Measurements from ENCODE around the gene ALDH18A1.

The ALDH18A1 gene

DNA sequence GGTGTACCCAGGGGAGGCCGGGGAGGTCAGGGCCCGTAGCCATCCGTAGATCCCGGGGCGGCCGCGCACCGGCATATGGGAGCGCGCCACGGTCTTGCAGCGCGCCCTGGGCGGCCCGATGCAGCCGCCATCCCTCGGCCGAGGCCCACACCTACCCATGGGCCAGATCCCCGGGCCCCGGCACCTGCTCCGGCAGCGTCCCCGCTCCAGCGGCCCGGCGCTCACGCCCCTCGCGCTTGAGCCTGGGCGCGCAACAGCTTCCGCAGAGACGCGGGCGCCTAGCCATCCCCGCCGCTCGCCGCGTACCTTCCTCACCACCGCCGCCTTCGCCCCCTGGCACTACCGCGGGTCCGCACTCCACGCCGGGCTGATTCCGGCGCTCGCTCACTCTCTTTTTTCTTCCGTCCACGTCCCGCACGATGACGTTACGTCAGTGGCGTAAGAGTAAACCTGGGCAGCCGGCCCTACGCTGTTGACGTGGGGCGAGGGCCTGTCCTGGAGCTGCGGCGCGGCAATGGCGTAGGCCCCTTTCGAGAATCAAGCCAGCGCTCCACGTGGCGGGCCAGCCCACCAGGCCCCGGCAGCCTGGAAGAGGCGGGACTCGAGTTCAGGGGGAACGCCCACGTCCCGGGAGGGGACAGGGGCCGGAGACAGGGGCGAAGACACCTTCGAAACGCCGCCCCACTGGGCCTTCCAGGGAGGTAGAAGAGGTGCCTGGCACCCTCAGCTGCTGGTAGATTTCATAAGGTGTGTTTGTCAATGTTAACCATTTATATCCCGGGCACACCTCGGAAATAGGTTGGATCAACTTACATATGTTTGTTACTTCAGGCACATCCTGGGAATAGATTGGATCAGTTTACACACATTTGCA lies at the start of gene ALDH18A1:
ALDH18A1 (minus strand) TSS at position 421 of the 874 bp plus-strand sequence. CDS start 3,334 bp downstream, outside the sequence.
- TF ChIP-seq, protein P1, sequence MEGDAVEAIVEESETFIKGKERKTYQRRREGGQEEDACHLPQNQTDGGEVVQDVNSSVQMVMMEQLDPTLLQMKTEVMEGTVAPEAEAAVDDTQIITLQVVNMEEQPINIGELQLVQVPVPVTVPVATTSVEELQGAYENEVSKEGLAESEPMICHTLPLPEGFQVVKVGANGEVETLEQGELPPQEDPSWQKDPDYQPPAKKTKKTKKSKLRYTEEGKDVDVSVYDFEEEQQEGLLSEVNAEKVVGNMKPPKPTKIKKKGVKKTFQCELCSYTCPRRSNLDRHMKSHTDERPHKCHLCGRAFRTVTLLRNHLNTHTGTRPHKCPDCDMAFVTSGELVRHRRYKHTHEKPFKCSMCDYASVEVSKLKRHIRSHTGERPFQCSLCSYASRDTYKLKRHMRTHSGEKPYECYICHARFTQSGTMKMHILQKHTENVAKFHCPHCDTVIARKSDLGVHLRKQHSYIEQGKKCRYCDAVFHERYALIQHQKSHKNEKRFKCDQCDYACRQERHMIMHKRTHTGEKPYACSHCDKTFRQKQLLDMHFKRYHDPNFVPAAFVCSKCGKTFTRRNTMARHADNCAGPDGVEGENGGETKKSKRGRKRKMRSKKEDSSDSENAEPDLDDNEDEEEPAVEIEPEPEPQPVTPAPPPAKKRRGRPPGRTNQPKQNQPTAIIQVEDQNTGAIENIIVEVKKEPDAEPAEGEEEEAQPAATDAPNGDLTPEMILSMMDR (IDR thresholded peaks at IDR 0.05; ENCODE audit: low read depth, low read length, missing control alignments): no peak
- peak; percentile 55 for DNase-seq (ENCODE audit: extremely low read depth, low read depth)
- H3K4me3 ChIP-seq (replicated peaks; ENCODE audit: low read depth, low read length): peak within 1 kb of the TSS; percentile 86

DNA sequence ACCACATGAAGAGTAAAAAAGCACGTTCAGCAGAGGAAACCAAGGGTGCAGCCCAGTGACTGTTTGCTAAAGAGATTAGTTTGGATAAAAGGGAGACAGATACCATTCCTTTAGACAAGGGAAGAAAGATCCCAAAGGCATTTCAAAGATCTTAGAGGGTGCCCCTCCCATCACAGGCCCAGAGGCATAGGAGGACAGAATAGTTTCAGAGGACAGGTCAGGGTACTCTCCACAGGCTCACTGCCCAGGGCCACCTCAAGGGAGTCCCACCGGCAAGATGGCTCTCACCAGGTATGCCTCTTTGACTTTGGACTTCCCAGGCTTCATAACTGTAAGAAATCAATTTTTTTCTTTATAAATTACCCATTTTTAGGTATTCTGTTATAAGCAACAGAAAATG lies 41.9 kb upstream of the ALDH18A1 start:
- H3K4me3 ChIP-seq (replicated peaks; ENCODE audit: low read depth, low read length): no peak overlapping the region
- TF ChIP-seq, protein P1 (IDR thresholded peaks at IDR 0.05; ENCODE audit: low read depth, low read length, missing control alignments): no peak
- no peak for DNase-seq (ENCODE audit: extremely low read depth, low read depth)

DNA sequence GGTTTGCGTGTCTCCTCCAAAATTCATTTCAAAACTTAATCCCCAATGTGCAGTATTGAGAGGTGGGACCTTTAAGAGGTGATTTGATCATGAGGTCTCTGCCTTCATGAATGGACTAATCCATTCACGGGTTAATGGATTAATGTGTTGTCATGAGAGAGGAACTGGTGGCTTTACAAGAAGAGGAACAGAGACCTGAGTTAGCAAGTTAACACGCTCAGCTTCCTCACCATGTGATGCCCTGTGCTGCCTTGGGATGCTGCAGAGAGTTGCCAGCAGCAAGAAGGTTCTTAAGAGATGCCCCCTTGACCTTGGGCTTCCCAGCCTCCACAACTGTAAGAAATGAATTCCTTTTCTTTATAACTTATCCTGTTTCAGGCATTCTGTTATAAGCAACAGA lies 40.9 kb upstream of the ALDH18A1 start:
- no peak overlapping the region for H3K4me3 ChIP-seq (replicated peaks; ENCODE audit: low read depth, low read length)
- TF ChIP-seq, protein P1 (IDR thresholded peaks at IDR 0.05; ENCODE audit: low read depth, low read length, missing control alignments): no peak
- DNase-seq (ENCODE audit: extremely low read depth, low read depth): no peak

DNA sequence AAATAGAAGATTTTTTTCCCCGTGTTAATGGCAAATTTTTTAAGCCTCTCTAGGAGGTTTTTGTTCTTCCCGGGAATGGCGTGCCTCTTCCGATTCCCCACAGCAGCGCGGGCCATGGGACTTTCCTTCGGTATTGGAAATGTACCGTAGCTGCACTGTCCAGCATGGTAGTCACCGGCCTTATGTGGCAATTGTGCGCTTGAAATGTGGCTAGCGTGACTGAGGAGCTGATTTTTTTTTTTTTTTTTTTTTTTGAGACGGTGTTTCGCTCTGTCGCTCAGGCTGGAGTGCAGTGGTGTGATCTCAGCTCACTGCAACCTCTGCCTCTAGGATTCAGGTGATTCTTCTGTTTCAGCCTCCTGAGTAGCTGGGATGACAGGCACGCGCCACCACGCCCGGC lies 38.2 kb upstream of the ALDH18A1 start:
- no peak overlapping the region for H3K4me3 ChIP-seq (replicated peaks; ENCODE audit: low read depth, low read length)

DNA sequence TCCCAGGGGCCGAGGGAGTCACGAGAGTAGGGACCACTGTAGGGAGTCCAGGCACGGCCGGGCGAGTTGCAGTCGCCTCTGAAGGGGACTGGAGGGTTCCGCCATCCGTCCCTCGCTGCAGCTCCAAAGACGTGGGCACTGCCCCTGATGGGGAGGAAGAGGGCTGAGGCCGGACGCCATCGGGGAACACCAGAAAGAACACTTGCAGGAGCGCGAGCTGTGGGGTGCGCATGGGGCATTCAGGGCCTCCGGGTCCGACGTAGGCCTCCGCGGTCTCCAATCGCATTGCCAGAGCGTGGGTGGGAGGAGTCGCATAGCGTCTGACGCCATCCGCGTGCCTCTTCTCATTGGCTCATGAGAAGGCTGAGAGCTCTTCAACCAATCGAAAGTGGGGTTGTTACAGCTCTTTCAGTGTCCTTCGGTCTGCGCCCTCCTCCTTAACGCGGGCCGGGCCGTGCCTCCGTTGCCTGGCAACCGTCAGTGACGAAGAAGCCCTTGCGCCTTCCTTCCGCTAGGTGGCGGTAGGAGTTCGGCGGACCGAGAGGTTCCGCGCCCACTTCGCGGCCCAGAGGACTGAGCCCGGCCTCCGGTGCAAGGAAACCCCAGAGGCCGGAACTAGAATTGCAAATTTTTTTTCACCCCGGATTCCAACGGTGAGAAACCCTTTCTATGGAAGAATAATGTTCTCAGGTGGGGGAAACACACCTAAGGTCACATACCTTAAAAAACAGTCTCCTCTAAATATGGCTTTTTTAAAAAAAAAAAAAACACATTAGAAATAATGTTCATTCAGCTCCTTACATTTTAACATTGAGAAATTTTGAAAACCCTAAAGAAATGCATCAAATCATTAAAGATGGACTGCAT lies 37.4 kb upstream of the ALDH18A1 start, which contains the start of gene TCTN3:
TCTN3 (minus strand) TSS at position 260 of the 867 bp plus-strand sequence; CDS start at position 232, 28 bp downstream.
- peak; percentile 100 for DNase-seq (ENCODE audit: extremely low read depth, low read depth)
- peak within 1 kb of the TSS; percentile 92 for H3K4me3 ChIP-seq (replicated peaks; ENCODE audit: low read depth, low read length)
- TF ChIP-seq, protein P1 (IDR thresholded peaks at IDR 0.05; ENCODE audit: low read depth, low read length, missing control alignments): peak; percentile 99

More for the DNA sequence above, 38.2 kb upstream of the ALDH18A1 start:
- no peak for DNase-seq (ENCODE audit: extremely low read depth, low read depth)
- TF ChIP-seq, protein P1 (IDR thresholded peaks at IDR 0.05; ENCODE audit: low read depth, low read length, missing control alignments): no peak

DNA sequence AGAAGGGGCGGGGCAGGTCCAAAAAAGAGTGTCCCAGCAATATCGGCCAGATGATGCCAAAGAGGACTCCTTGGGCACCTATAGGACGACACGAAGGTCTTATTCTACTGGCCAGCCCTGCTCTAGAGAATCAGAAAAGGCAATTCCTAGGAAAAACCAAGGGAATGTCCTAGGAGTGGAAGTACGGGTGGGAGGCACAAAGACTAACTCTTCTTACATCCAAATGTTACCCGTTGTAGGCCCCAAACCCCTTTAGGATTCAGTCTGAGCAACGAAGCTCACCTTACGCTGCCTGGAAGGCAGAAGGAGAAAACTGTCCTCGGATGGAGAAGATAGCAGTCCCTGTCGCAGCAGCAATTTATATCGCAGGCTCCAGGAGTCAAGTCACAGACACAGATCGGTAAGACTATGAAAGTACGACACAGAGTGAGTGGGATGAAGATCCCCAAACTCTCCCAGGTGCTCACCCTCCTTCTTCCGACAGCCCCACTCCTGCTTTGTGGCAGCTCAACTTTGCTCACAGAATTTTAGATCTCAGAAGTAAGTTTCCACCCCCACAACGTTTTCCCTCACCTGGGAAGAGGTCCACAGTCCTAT lies 36.7 kb upstream of the ALDH18A1 start:
- H3K4me3 ChIP-seq (replicated peaks; ENCODE audit: low read depth, low read length): peak overlapping the region; percentile 92
- TF ChIP-seq, protein P1 (IDR thresholded peaks at IDR 0.05; ENCODE audit: low read depth, low read length, missing control alignments): no peak
- DNase-seq (ENCODE audit: extremely low read depth, low read depth): no peak
